OCI-LY7 (cell line): Measurements from ENCODE around the gene HEPACAM.

Experiments used
- EZH2phosphoT487 ChIP-seq: fragments of 200-600 bp; sonication (generic); IDR thresholded peaks from 2 replicates; pipeline ENCODE4 v1.6.1; 2018; ENCODE audit warnings: low read depth, borderline replicate concordance, mild to moderate bottlenecking, mixed run types, antibody characterized with exemption, low read length, moderate library complexity, mixed read lengths
- TF ChIP-seq, protein P1 (sequence below): fragments of 200-600 bp; sonication (generic); conservative IDR thresholded peaks from 2 replicates; pipeline ENCODE4 v1.5.1; 2014; ENCODE audit warnings: mild to moderate bottlenecking, antibody characterized with exemption, low read length, moderate library complexity, mixed read lengths

- TF ChIP-seq, protein P1, sequence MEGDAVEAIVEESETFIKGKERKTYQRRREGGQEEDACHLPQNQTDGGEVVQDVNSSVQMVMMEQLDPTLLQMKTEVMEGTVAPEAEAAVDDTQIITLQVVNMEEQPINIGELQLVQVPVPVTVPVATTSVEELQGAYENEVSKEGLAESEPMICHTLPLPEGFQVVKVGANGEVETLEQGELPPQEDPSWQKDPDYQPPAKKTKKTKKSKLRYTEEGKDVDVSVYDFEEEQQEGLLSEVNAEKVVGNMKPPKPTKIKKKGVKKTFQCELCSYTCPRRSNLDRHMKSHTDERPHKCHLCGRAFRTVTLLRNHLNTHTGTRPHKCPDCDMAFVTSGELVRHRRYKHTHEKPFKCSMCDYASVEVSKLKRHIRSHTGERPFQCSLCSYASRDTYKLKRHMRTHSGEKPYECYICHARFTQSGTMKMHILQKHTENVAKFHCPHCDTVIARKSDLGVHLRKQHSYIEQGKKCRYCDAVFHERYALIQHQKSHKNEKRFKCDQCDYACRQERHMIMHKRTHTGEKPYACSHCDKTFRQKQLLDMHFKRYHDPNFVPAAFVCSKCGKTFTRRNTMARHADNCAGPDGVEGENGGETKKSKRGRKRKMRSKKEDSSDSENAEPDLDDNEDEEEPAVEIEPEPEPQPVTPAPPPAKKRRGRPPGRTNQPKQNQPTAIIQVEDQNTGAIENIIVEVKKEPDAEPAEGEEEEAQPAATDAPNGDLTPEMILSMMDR: no peak
- TF ChIP-seq EZH2phosphoT487: no peak
Observed at GRCh38 chr11:124896071-124896750, 39.6 kb downstream of the HEPACAM start.
